ENCODE measurements around the gene BCL2L2. TPM values are rescaled to one million over a fixed set of nuclear protein-coding genes. Genes with fewer than 3 reads are reported as not detected.

Gene BCL2L2
- total and polyA plus RNA-seq, 3 donors from 2014 or later, result 46.8 to 85.1 (median 78.0) TPM

- no peak for TF ChIP-seq CTCF (IDR thresholded peaks at IDR 0.05)
- peak; percentile 64 for TF ChIP-seq POLR2A (IDR thresholded peaks at IDR 0.05)
- Histone ChIP-seq H3K27ac (peak within 1 kb of the TSS in 1 of 2 donors; percentile 29), H3K9me3 (no peaks in the 10 kb centered on the region), H3K27me3 (no peaks in the 10 kb centered on the region), H3K4me3 (peak within 1 kb of the TSS; percentile 45 to 58), H3K36me3 (ENCODE audit: low read depth, missing control alignments) (no peaks in the 10 kb centered on the region), H3K4me1 (peaks cover 5% of the 10 kb centered on the region)
- DNase-seq, result peak; percentile 90
- intact Hi-C loops (cut with DNase I; ENCODE audit: low total_unique reads), result no loop called here
- 1% methylated on average over 12 to 27 of the region's 42 CpGs for WGBS, 2 donors
Measured at GRCh38 chr14:23352506-23353432, 46.1 kb downstream of the BCL2L2 start, which contains the start of gene SLC22A17. TSS of gene SLC22A17 (minus strand) at chr14:23352887.

GRCh38 chr14:23353433-23353780 lies 46.8 kb downstream of the BCL2L2 start:
- no peak for DNase-seq
- H3K4me1 ChIP-seq, result peaks cover 5% of the 10 kb centered on the region
- H3K9me3 ChIP-seq, result no peaks in the 10 kb centered on the region
- H3K36me3 ChIP-seq (ENCODE audit: low read depth, missing control alignments), result no peaks in the 10 kb centered on the region
- H3K27me3 ChIP-seq, result no peaks in the 10 kb centered on the region
- intact Hi-C loops (cut with DNase I; ENCODE audit: low total_unique reads), result no loop called here
- TF ChIP-seq CTCF (IDR thresholded peaks at IDR 0.05) (no peak), POLR2A (IDR thresholded peaks at IDR 0.05) (no peak)
- H3K4me3 ChIP-seq, result no peak overlapping the region
- no peak overlapping the region for H3K27ac ChIP-seq
- WGBS, 2 donors, result 70 to 79% methylated on average over 5 of the region's 5 CpGs

- Histone ChIP-seq H3K27me3 (no peaks in the 10 kb centered on the region), H3K4me1 (peaks cover 5% of the 10 kb centered on the region), H3K27ac (no peak overlapping the region), H3K36me3 (ENCODE audit: low read depth, missing control alignments) (no peaks in the 10 kb centered on the region), H3K9me3 (no peaks in the 10 kb centered on the region), H3K4me3 (no peak overlapping the region)
- no peak for DNase-seq
- TF ChIP-seq CTCF (IDR thresholded peaks at IDR 0.05) (no peak), POLR2A (IDR thresholded peaks at IDR 0.05) (no peak)
- intact Hi-C loops (cut with DNase I; ENCODE audit: low total_unique reads), result no loop called here
- 87 to 90% methylated on average over 6 of the region's 6 CpGs for WGBS, 2 donors
Measured at GRCh38 chr14:23354990-23355389, 48.4 kb downstream of the BCL2L2 start.

GRCh38 chr14:23355871-23356435 lies 49.3 kb downstream of the BCL2L2 start:
- intact Hi-C loops (cut with DNase I; ENCODE audit: low total_unique reads), result no loop called here
- no peak overlapping the region for H3K27ac ChIP-seq
- H3K4me1 ChIP-seq, result peaks cover 5% of the 10 kb centered on the region
- DNase-seq, result no peak
- WGBS, 2 donors, result 86 to 94% methylated on average over 6 of the region's 6 CpGs
- no peaks in the 10 kb centered on the region for H3K27me3 ChIP-seq
- H3K9me3 ChIP-seq, result no peaks in the 10 kb centered on the region
- no peaks in the 10 kb centered on the region for H3K36me3 ChIP-seq (ENCODE audit: low read depth, missing control alignments)
- no peak overlapping the region for H3K4me3 ChIP-seq
- TF ChIP-seq POLR2A (IDR thresholded peaks at IDR 0.05) (no peak), CTCF (IDR thresholded peaks at IDR 0.05) (no peak)
